ENCODE results near the gene INPP4A.
"Not testable (repeated sequence)": the region's sequence is repeated elsewhere in the genome, so short reads cannot be mapped to it uniquely, and the experiment has no call there.

Gene INPP4A

DNA sequence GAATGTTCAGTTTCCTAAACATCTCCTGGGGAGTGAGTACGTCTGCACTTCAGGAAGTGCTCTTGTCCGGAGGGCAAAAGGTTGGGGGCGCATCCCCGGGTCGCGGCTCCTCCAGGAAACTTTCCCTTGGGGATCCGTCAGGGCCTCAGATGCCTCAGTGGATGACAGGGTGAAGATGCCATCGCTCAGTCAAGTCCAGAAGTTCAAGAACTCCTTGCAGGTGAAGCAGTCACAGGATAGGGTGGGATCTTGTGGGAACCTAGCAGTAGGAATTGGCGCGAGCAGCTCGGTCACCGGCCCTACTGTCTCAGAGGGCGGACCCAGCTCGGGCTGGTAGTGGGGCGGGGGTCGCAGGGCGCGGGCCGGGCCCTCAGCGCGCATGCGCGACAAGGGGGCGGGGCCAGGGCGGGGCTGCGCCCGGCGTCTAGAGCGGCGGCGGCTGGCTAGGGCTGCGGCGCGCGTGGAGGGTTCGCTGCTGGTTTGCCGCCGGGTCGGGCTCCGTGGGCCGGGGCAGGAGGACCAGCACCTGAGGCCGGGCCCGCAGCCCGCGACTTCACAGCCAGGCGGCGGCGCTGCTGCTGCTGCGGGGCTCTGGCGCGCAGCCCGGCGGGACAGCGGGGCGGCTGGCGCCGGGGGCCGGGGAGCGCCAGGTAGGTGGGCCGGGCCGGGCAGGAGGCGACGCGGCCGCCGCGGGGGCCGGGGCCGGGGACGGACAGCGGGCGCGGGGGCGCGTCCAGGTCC, at the start of gene INPP4A:
TSS of gene INPP4A (plus strand) at position 423 of the 741 bp plus-strand sequence. CDS start 75,191 bp downstream, outside the sequence.
- peak; percentile 76 for DNase-seq

DNA sequence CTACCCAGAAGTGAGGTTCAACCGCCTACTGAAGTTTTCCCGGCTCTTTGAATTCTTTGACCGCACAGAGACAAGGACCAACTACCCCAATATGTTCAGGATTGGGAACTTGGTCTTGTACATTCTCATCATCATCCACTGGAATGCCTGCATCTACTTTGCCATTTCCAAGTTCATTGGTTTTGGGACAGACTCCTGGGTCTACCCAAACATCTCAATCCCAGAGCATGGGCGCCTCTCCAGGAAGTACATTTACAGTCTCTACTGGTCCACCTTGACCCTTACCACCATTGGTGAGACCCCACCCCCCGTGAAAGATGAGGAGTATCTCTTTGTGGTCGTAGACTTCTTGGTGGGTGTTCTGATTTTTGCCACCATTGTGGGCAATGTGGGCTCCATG, 48.7 kb upstream of the INPP4A start:
- DNase-seq: no peak

DNA sequence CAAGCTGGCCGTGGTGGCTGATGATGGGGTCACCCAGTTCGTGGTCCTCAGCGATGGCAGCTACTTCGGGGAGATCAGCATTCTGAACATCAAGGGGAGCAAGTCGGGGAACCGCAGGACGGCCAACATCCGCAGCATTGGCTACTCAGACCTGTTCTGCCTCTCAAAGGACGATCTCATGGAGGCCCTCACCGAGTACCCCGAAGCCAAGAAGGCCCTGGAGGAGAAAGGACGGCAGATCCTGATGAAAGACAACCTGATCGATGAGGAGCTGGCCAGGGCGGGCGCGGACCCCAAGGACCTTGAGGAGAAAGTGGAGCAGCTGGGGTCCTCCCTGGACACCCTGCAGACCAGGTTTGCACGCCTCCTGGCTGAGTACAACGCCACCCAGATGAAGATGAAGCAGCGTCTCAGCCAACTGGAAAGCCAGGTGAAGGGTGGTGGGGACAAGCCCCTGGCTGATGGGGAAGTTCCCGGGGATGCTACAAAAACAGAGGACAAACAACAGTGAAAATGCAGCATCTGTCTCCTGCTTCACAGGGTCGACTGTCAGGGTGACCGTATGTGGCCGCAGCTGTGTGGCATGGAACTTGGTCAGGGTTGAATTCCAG, 47.8 kb upstream of the INPP4A start:
- DNase-seq: no peak

- DNase-seq: no peak
Observed at GRCh38 chr2:98399140-98399539, 45.5 kb upstream of the INPP4A start.

- DNase-seq: no peak
Observed at GRCh38 chr2:98403878-98404277, 40.8 kb upstream of the INPP4A start.

- DNase-seq: no peak
Observed at GRCh38 chr2:98404556-98405250, 40.0 kb upstream of the INPP4A start.

- DNase-seq: no peak
Observed at GRCh38 chr2:98405301-98405700, 39.4 kb upstream of the INPP4A start.

GRCh38 chr2:98408155-98408554, 36.5 kb upstream of the INPP4A start:
- DNase-seq: no peak

GRCh38 chr2:98412751-98413458, 31.8 kb upstream of the INPP4A start:
- peak; percentile 41 for DNase-seq

- not testable (repeated sequence) for DNase-seq
Observed at GRCh38 chr2:98414246-98414645, 30.4 kb upstream of the INPP4A start.

DNA sequence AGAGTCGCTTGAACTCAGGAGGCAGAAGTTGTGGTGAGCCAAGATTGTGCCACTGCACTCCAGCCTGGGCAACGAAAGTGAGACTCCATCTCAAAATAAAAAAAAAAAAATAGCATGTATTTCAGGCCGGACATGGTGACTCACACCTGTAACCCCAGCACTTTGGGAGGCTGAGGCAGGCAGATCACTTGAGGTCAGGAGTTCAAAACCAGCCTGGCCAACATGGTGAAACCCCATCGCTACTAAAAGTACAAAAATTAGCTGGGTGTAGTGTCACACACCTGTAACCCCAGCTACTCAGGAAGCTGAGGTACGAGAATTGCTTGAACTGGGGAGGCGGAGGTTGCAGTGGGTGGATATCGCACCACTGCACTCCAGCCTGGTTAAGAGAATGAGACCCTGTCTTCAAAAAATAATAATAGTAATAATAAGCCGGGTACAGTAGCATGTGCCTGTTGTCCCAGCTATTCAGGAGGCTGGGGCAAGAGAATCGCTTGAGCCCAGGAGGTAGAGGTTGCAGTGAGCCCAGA, 28.9 kb upstream of the INPP4A start:
- not testable (repeated sequence) for DNase-seq

- DNase-seq: no peak
Observed at GRCh38 chr2:98416383-98417159, 28.1 kb upstream of the INPP4A start.

- DNase-seq: no peak
Observed at GRCh38 chr2:98419544-98419943, 25.1 kb upstream of the INPP4A start.

- DNase-seq: no peak
Observed at GRCh38 chr2:98419977-98420725, 24.5 kb upstream of the INPP4A start.

DNA sequence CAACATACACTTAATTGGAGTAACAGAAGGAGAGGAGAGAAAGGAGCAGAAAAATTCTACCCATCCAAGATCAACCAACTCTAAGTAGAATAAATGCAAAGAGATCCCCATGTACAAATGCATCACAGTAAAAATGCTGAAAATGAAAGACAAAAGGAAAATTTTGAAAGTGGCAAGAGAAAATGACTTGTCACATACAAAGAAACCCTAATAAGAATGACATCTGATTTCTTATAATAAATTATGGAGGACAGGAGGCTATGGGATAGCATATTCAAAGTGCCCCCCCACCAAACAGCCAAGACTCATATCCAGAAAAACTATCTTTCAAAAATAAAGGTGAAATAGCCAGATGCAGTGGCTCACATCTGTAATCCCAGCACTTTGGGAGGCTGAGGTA, 22.2 kb upstream of the INPP4A start:
- no peak for DNase-seq

- no peak for DNase-seq
Observed at GRCh38 chr2:98426771-98427170, 17.9 kb upstream of the INPP4A start.

DNA sequence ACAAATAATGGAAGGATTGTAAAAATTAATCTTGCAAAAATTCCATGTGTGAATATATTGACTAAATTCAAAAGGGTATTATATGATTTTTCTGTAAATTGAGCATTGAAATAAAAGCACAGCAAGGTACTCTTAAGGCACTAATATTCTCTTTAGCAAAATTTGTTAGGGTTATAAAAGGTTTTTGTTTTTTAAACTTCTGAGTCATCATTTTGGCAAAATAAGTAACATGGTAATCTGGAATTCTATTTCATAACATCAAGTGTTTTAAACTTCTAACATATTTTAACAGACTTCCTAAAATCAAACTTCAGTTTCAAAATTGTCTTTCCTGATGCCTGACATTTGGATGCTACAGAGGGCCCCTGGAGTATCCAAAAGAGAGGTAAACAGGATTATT, 12.5 kb upstream of the INPP4A start:
- no peak for DNase-seq

- no peak for DNase-seq
Observed at GRCh38 chr2:98433363-98433964, 11.2 kb upstream of the INPP4A start.

DNA sequence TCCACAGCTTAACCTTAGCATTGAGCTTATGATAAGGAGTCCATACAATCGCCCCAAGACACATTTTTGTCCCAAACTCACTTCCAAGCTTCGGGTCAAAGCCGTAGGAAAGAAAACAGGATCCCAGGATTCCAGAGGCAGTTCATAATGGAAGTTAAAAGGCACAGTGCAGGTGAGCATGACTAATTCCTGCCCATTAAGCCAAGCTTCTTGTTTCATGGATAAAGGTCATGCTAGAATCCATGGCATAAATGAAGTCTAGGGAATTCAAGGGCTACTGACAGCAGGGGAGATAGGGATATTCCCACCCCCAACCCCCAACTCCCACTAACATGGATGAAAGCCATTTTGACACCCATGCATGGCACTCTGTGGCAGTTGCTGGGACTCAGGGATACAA, 10.2 kb upstream of the INPP4A start:
- no peak for DNase-seq

DNA sequence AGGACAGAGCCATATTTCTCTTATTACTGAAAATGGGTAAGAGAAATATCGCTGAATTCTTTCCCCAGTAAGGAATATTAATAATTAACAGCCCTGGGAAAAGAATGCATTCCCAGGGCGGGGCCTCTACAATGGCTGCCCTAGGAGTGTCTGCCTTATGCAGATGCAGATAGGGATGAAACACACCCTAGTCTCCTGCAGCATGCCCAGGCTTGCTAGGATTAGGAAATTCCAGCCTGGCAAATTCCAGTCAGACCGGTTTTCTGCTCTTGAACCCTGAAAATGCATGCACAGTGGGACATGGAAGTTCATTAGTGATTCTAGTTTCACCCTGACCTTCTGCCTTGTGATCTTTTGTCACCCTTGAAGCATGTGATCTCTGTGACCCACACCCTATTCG, 9.0 kb upstream of the INPP4A start:
- not testable (repeated sequence) for DNase-seq

DNA sequence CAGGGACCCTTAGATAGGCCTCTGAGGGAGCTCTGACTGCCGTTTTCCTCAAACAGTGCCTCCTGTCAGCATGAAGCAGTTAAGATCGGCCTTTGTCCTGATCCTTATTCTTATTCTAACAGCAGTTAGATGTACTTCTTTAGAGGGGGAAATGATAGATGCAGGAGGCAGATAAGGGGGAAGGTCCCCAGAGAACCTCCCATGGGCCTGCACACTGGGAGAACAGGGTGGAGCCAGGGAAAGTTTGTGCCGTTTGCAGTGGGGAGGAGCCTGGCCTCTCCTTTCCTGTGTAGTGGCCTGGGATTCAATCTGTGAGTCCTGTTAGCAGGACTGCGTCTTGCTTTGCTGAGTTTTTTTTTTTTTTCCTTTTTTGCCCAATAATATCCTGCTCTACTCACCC, 7.9 kb upstream of the INPP4A start:
- no peak for DNase-seq

Measured in midbrain (tissue), 1 donor.